EH (cell line): ENCODE data around the gene TRMU.

Experiments
- DNase-seq: peaks from one replicate; pipeline ENCODE4 v3.0.0-alpha.2; 2015; ENCODE audit warnings: low read depth

TRMU gene

DNA sequence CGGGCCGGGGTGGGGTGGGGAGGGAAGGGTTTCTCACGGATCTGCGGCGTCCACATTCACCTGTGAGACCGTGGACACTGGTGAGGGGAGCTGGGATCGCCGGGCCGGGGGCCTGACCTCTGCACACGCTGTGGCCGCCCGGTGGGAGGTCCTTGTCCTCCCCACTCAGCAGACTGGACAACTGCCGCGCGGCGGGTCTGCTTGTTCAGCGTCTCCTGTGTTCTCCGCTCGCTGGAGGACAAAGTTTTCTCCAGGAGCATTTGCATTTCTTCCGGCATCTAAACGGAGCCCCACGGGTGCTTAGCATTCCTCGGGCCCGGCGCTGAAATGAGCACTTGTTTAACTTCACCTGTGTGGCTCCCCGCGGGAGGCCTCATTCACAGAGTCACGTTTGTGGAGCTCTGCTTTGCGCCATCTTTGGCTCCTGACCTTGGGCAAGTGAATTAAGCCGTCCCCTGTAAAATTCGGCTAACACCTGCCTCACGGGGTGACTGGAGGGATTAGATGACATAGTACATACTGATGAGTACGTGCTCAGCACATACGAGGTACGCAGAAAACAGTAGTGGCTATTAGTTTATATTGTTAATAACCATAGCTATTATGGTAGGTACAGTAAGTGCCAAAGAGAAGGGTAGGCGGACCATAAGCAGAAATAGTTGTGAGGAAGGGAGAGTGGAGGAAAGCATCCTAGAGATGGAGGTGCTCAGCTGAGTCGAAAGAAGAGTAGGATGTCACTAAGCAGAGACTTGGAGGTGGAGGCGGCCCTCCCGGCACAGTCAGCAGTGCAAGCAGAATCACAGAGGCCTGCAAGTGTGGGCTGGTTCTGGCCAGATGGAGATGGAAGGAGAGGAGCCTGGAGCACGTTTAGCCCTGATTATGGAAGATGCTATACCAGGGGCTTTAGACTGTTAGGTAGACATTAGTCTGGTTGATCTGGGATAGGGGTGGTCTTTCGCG is 885 bp downstream of the TRMU start:
- DNase-seq, result peak; percentile 37

DNA sequence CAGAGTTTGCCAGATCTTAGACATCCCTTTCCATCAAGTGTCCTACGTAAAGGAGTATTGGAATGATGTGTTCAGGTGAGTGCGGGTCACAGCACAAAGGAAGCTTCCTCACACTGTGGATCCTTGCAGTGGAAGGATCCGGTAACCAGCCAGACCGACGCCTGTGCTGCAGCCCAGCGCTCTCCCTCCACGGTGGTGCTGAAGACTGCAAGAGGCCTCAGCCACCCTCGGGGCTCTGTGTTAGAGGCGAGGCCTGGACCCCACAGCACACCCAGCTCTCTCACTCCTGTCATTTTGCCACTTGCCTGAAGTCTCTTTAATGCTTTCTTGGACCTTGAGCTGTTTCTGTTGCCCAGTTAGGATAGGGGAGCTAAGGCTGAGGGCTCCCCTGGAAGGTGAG is 2.4 kb downstream of the TRMU start:
- DNase-seq, result no peak

DNA sequence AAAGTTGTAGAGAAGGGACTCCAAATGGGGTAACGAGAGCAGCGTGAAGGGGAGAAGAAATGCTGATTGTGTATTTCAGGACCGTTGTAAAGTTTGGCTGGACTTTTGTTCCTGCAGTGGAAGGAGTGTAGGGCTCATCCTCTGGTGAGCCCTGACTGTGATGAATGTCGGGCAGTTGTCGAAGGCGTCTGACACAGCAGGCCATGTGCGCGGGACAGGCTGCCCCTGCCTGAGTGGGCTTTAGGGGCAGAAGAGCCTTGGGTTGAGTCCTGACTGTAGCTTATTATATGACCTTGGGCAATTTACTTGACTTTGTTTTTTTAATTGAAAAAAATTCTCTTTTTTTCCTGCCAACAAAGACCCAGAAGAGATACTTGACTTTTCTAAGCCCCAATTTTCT is 3.1 kb downstream of the TRMU start:
- DNase-seq, result no peak

DNA sequence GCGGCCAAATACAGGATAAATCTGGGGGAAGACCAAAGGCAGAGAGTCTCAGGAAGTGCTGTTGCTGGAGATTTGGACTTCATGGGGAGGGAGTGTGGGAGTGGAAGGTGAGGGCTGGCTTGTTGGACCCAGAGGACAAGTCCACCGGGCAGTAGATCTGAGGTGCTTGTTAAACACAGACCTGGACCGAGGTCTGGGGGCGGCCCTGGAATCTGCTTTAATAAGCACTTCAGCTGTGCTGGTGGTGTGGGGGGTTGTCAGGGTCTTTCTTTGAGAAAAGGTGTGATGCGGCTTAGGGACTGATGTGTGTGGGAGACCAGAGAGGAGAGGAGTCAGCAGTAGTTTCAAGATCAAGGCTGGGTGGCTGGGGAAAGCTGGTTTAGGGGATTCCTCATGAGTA is 4.4 kb downstream of the TRMU start:
- DNase-seq, result no peak

DNA sequence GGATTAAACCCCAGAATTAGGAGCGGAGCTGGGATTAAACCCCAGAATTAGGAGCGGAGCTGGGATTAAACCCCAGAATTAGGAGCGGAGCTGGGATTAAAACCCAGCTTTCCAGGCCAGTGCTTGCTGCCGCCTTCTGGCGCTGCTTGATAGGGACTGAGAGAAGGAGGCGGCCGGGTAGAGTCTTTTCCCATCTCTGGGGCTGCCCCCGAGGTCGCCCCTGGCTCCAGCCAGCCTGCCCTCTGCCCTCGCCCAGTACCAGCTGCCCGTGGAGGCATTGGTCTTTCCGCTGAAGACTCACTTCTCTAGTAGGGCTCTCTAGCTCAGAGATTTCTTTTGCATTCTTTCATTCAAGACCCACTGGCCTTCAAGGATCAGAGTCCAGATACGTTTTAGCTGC is 5.2 kb downstream of the TRMU start:
- no peak for DNase-seq

DNA sequence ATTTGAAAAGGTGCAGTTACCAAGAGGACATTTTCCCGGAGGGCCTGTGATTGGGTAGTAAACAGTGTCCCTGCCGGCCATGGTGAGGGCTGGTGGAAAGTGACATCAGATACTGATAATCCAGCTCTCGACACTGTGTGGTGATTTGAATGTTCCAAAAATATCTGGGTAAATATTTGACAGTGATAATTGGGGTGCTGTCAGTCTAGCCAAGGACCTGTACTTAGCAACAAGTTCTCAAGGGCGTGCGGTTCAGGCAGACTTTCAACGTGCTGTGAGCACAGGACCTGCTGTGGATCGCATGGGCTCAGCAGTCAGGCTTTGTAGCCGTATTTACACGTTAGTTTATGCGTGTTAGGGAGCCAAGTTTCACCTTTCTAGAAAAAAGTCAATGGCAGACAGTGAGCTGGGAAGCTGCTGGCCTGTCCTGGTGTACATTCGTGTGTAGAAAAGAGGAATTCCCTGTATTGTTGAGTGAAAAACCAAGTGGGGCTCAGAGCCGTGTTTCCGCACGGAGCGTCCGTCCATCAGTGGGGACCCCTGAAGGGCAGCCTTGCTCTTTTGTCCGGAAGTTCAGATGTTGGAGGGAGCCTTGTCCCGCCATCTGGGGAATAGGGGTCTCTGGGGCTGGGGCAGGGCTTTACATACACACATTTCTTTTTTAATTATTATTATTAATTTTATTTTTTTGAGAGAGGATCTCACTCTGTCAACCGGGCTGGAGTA is 11.3 kb downstream of the TRMU start:
- DNase-seq, result no peak

DNA sequence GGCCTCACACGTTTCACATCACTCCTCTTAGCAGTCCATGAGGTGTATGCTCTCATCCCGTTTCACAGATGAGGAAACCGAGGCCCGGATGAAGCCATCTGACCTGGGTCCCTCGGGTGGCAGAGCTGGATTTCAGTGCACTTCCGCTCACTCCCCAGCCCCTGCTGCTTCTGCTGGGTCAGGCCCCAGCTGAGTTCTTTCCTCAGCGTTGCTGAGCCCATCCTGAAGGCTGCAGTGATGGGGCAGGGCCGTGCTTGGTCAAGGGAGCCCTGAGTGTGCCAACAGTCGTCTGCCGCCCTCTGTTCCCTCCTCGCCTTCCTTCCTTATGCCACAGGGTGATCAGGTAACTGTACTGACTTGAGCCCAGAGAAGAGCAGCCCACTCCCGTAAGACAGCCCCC is 12.1 kb downstream of the TRMU start:
- DNase-seq, result no peak

DNA sequence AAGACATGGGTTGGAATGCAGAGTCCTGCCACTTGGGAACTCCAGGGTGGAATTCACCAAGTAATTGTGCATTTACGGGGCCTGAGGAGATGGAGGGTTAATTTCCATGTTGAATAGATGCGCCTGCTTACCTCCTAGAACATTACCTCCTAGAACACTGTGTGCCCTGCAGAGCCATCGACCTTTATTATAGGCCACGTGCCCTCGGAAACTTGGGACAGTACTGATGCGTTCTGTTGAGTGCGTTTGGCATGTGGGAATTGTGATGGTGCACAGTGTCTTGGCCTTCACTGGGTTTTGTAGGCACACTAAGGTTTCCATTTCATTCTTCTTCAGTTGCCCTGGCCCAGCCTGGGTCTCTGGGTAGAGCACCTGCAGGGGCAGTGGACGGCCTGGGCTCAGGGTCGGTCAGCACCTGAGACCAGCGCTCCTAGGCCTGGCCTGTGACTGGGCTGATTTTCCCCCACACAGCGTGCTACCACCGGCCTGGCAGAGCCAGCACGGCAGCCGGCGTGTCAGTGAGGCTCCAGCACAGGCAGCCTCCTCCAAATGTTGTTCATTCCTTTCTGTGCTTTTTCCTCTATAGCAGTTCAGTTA is 12.7 kb downstream of the TRMU start:
- no peak for DNase-seq

DNA sequence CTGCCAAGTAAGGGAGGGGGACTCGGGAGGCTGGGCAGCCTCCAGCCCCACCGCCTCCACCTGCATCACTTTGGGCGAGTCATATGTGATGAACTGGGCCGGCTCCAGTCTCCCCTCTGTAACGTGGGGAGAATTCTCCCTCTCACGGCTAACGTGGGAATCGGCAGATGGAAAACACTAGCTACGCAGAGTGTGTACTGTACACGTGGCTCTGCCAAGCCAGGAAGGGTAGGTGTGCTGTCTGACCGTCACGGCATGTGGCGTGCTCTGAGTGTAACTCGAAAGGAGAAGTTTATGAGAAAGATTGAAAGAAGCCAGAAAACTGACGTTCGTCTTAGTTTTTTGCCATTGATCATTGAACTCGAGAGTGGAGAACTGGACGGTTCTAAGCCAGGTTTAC is 13.7 kb downstream of the TRMU start:
- DNase-seq, result no peak

DNA sequence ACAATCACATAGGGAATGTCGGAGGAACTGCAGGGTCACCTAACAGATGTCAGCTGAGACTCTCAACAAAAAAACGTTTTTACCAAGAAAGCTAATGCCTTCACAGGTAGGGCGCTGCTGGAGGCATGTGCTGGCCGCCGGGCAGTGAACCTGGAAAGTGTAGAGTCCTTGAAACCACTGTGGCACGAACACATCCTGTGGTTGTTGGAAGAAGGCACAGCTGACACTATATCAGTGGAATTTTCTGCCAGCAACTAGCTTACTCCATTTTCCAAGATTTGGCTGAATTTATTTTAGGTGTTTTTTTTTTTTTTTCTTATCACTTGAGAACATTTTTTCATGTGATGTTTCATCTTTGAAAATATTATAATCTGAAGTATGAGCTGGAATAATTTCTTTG is 14.2 kb downstream of the TRMU start:
- DNase-seq, result no peak

DNA sequence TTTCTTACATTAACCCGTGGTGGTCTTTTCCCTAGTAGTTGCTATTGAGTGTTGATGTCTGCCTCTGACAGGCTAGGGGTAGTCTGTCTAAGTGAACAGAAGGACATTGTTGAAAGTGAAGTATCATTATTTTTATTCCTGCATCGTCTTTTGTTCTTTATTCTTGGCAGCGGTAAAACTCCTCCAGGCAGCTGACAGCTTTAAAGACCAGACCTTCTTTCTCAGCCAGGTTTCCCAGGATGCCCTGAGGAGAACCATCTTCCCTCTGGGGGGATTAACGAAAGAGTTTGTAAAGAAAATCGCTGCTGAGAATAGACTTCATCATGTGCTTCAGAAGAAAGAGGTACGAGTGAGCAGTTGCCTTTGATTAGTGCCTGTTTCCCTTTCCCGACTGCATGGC is 14.6 kb downstream of the TRMU start:
- DNase-seq, result no peak

DNA sequence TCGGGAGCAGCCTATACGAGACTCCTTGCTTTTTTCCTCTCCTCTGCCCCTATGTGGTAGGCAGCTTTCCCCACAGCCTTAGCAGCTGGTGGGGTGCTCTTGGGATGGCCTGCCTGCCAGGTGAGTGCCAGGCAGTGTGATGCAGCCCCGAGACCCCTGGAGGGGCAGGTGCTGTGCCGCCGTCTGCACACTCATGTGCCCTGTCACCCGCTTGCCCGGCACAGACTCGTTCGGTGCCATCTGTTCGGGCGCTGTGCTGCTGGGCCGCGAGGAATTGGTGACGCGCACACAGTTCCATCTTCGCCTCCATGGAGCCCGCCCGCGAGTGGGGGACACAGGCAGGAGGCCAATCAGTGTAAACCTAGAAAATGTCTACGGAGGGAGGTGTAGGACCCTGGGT is 15.1 kb downstream of the TRMU start:
- no peak for DNase-seq

DNA sequence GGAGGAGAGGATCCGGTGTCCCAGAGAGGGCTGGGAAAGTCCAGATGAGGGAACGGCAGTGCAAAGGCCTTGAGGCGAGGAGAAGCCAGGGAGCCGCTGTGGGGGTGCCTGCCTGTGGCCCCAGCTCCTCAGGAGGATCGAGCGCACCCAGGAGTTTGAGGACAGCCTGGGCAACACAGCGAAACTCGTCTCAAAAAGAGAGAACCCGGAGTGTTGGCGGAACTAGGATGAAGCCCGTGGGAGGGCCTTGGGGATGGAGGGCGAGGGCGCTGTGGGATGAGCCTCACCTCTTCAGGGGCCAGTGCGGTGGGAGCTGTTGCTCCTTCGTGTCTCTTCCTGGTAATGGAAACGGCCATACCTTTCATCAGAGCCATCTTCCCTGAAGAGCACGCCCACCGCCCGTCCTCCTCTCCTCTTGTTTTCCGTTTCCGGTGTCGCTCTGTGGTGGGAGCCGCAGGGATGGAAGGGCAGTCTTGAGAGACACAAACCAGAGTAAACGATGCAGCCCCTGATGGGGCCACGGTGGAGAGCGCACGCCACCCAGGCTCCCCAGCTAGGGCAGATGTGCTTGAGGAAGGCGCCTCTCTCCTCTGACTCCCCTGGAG is 15.7 kb downstream of the TRMU start:
- DNase-seq, result no peak

DNA sequence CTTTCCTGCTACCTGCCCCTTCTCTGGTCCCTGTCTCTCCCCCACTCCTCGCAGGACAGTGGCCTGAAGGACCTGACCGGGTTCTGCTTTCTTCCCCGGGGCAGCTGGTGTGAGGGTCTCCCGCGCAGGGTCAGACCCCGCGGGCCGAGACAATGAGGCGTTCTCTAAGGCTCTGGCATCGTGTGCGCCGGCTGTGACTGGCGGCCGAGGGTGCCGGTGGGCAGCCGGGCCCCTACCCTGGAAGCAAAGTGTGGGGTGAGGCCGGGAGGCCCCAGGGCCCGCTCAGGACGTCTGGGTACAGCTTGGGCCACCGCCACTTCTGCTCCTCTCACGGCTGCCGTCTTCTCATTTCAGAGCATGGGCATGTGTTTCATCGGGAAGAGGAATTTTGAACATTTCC is 16.3 kb downstream of the TRMU start:
- no peak for DNase-seq

DNA sequence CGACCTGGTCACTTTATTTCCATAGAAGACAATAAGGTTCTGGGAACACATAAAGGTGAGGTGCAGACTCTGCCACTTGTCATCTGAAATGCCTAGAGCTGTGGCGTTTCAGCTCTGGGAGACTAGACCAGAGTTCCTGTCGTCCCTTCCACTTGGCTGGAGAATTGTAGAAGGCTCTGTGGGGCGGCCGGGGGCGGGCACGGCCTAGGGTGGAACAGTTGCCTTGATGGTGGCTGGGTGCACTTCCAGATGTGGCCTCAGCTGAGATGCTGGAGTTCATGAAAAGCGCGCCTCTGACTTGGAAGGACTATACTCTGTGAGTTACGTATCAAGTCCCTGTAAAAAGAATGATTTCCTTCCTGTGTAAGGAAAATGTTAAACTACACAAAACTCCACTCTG is 16.8 kb downstream of the TRMU start:
- no peak for DNase-seq

DNA sequence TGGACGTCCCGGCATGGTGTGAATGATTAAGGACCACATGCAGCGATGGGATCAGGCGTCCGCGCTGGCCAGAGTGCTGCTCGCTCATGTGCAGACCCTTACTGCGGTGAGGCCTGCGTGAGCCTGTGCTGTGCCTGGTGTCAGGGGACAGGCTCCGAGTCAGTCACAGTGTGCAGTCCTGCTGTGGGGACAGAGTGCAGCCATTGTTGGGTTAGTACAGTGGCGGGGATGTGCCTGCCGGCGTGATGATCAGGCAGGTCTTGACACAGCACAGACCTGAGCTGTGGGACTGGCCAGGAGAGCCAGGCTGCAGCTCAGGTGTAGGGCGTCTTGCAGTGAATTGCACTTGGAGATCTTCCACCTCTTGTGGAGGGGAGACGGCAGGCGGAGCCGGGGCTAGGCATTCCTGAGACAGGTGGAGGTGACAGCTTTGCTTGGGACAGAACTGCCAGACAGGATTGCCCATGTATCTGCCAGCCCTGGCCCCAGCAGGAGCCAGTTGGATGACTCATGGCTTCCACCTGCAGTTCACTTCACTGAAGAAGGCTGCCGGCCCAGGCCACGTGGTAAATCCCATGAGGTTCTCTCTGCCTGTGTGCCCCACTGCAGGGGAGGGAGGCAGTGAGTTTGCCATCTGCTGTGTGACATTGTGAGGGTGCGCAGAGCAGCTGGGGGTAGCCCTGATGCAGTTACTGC is 17.3 kb downstream of the TRMU start:
- DNase-seq, result peak; percentile 21

DNA sequence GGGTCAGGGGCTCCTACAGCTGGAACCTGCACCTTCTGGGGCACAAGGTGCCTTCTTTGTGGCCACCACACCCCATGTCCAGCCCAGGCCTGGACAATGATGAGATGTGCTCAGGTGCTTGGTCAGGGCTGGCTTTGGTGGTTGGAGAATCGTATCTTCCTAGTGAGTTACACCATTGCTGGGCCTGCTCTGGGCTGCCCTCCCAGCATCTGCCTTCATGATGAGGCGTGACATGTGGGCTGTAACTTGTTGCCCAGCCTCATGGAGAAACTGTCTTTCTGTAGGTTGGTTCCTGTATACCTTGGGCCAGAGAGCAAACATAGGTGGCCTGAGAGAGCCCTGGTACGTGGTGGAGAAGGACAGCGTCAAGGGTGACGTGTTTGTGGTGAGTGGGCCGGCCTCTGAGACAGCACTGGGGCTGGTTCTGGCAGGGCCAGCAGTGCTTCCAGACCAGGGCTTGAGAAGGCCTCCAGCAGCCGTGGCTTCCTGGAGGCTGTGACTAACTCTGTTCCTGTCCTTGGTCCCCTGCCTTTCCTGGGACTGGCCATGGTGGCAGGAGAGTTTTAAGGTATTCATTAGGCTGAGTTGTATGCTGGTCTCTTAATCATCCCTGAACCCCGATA is 18.1 kb downstream of the TRMU start:
- DNase-seq, result no peak

DNA sequence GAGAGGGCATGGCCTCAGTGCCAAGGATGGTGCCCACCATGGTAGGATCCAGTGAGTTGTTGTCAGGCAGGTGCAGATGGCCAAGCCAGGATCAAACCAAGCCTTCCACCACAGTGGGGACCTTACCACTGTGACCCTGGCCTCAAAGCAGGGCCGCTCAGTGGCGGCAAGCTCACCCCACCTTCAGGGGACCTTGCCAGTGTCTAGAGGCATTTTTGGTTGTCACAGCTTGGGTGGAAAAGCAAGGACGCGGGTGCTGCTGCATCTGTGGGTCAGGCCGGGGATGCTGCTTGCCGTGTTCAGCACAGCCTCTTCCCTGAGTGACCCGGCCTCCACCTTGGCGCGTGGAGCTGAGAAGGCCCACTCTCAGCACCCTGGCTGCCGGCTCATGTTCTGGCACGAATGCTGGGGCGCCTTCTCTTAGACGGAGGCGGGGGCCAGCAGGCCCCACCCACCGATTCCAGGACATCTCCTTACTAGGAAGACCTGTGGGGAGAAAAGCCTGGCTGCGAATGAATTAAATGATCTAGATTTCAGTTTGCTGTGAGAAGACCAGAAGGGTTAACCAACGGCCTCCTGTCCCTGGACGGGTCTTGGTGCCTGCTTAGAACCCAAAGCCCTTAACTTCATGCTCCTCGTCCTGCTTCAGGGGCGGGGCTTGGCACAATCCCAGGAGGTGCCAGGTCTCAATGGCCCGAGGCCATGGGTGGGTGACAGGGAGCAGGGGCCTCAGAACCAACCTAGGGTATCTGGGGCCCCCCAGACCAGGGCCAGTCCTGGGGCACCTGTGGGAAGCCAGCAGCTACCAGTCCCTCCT is 18.9 kb downstream of the TRMU start:
- DNase-seq, result no peak

DNA sequence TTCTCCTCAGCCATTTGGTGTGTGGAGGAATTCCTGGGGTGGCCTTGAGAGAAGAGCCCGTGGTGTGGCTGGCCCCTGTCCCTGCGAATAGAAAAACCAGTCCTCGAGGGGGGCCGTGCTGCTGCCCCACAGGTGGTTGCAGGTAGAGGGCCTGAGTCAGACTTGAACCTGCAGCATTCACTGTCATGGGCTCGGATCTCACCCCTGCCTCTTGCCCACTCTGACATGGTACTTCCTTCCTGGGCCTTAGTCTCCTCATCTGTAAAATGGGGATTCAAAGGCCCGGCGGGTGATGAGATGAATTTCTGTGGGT is 19.4 kb downstream of the TRMU start:
- no peak for DNase-seq

DNA sequence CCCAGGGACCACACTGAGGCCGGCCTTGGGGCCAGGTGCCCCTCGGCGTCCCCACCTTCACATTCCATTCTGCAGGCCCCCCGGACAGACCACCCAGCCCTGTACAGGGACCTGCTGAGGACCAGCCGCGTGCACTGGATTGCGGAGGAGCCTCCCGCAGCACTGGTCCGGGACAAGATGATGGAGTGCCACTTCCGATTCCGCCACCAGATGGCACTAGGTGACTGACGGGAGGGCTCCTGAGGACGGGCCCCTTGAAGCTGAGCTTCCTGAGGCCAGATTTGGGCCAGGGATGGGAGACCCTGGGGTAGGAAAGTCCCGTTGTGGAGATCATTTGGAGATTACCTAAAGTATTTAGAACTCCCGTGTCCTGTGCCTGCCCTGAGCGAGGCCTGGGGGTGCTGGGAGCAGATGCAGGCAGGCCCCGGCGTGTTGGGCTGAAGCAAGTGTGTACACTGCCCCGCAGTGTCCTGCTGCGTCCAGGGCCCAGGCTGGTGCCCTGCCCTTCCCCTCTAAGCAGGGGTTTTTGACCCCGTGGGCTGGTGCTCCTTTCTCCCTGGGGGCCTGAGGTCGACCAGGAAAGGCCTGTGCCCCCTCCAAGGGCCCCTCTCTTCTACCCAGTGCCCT is 20.0 kb downstream of the TRMU start:
- DNase-seq, result peak; percentile 63
